22Rv1 (cell line): ENCODE measurements around the gene PDGFRB.

Experiments used
- CTCF ChIP-seq: fragments of 450-650 bp; IDR thresholded peaks from 2 replicates; pipeline ENCODE4 v1.5.1; 2017; ENCODE audit warnings: mild to moderate bottlenecking
- ZFX ChIP-seq: fragments of 450-650 bp; IDR thresholded peaks from 2 replicates; pipeline ENCODE4 v1.6.1; 2017; ENCODE audit warnings: antibody characterized with exemption, borderline replicate concordance

GRCh38 chr5:150068472-150068871, 87.2 kb downstream of the PDGFRB start:
- no peak for TF ChIP-seq CTCF
- no peak for TF ChIP-seq ZFX
